Right lobe of liver (tissue), 6 donors: ENCODE measurements around the gene MFAP5. TPM values are rescaled to one million over a fixed set of nuclear protein-coding genes. Genes with fewer than 3 reads are reported as not detected.

ENCODE experiments used
- ATAC-seq, 4 donors: fragments of 200-7000 bp; cut with Tn5 transposase; one replicate each; pipeline ENCODE4 v1.9.1; 2020; ENCODE audit warnings: mild to moderate bottlenecking in 4 of 4, moderate library complexity in 4 of 4
- DNase-seq, 3 donors: peaks; one replicate each; pipeline ENCODE4 v3.0.0-alpha.2; 2020
- H3K27ac ChIP-seq, 3 donors: fragments of 200-600 bp; one replicate each; pipeline ENCODE4 v1.8.0; 2022
- H3K27me3 ChIP-seq, 2 donors: fragments of 200-600 bp; one replicate each; pipeline ENCODE4 v1.8.0; 2022
- H3K36me3 ChIP-seq, 4 donors: fragments of 200-600 bp; sonication (generic) in 1 of 4; one replicate each; pipeline versions ENCODE4 v1.5.1 to v1.8.0; 2017 to 2022; ENCODE audit warnings: control low read depth in 1 of 4
- H3K4me1 ChIP-seq, 4 donors: fragments of 200-600 bp; sonication (generic) in 1 of 4; one replicate each; pipeline versions ENCODE4 v1.5.1 to v1.8.0; 2017 to 2022; ENCODE audit warnings: control low read depth in 1 of 4
- H3K4me3 ChIP-seq, 3 donors: fragments of 200-600 bp; one replicate each; pipeline ENCODE4 v1.8.0; 2022
- H3K9me3 ChIP-seq, 4 donors: fragments of 200-600 bp; sonication (generic) in 1 of 4; one replicate each; pipeline versions ENCODE4 v1.5.1 to v1.8.0; 2017 to 2022; ENCODE audit warnings: control low read depth in 1 of 4
- POLR2A ChIP-seq: fragments of 450-650 bp; IDR thresholded peaks from one replicate; pipeline ENCODE4 v1.6.1; 2017; ENCODE audit warnings: antibody characterized with exemption, mild to moderate bottlenecking
- WGBS: methylation state at CpG from one replicate; pipeline ENCODE4 v1.1.6; 2018; ENCODE audit warnings: low coverage, low lambda C conversion rate; ENCODE audit not compliant: insufficient coverage; ENCODE audit errors: missing lambda C conversion rate; 5-methylcytosine and 5-hydroxymethylcytosine counted together
- intact Hi-C, 2 donors: fragments of 100-400 bp; cut with DNase I; formaldehyde crosslinking; loops; one replicate each; pipeline versions ENCODE4 v1.11.2 to v1.14.1; 2022
- total RNA-seq, 6 experiments: library from RNA; depleted of rRNA in 2 of 6; stranded (reverse); fragments of >200 nt in 2 of 6; fragmentation: NEBNext Ultra II Directional in 3 of 6; extraction: Animal tissue kit (Norgen Biotek cat#: 25700) in 3 of 6; gene quantifications; one replicate each; pipeline versions ENCODE4 v1.1.0 to v1.2.4, GENCODE V29; 2016 to 2023
- TF ChIP-seq, protein P1 (sequence below), 4 donors: fragments of 200-600 bp in 3 of 4; fragments of 450-650 bp in 1 of 4; IDR thresholded peaks; one replicate each; pipeline versions ENCODE4 v1.5.1 to v1.8.0; 2016 to 2022; ENCODE audit warnings: antibody characterized with exemption in 4 of 4, mild to moderate bottlenecking in 2 of 4
- donor health status: DM: no; HTN: yes; CAD: no.
- donor health status: DM: no; HTN: no; CAD: no.
- donor health status: DM: no; HTN: no; CAD: no.
- donor health status: DM: no; HTN: yes; CAD: no.
- donor health status: DM: no; HTN: yes; CAD: no.

Gene MFAP5
- total RNA-seq, 6 experiments from 2014 or later = 0.12 to 0.39 TPM; not detected in 4

- 39% methylated on average over 5 of the region's 5 CpGs for WGBS
- peak in 1 of 4 donors; percentile 13 for ATAC-seq
- no peak overlapping the region for H3K27ac ChIP-seq
These were observed 18.0 kb downstream of the MFAP5 start for GRCh38 chr12:8644345-8645248.

DNA sequence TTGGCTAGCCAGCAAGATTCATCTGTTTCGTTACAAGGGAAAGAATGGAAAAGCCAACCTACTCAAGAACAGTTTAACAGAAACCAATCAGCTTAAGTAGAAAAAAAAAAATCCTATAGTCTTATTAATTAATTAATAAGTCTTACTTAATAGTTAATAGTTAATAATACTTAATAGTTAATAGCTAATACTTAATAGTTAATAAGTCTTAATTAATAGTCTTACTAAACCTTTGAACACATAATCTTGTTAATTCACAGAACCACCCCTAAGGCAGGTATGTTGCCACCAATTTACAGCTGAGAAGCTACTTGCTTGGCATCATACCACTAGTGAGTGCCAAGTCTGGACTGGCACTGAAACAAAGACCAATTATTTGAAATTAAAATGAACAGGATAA, 19.9 kb downstream of the MFAP5 start:
- DNase-seq = no peak
- intact Hi-C loops = no loop called here
- Histone ChIP-seq H3K27ac (no peak overlapping the region), H3K4me3 (no peak overlapping the region), H3K9me3 (no peaks in the 10 kb centered on the region), H3K4me1 (no peaks in the 10 kb centered on the region), H3K27me3 (no peaks in the 10 kb centered on the region), H3K36me3 (no peaks in the 10 kb centered on the region)
- ATAC-seq = no peak
- TF ChIP-seq, protein P1, sequence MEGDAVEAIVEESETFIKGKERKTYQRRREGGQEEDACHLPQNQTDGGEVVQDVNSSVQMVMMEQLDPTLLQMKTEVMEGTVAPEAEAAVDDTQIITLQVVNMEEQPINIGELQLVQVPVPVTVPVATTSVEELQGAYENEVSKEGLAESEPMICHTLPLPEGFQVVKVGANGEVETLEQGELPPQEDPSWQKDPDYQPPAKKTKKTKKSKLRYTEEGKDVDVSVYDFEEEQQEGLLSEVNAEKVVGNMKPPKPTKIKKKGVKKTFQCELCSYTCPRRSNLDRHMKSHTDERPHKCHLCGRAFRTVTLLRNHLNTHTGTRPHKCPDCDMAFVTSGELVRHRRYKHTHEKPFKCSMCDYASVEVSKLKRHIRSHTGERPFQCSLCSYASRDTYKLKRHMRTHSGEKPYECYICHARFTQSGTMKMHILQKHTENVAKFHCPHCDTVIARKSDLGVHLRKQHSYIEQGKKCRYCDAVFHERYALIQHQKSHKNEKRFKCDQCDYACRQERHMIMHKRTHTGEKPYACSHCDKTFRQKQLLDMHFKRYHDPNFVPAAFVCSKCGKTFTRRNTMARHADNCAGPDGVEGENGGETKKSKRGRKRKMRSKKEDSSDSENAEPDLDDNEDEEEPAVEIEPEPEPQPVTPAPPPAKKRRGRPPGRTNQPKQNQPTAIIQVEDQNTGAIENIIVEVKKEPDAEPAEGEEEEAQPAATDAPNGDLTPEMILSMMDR (IDR thresholded peaks at IDR 0.05) = no peak
- TF ChIP-seq POLR2A = no peak
- 89% methylated on average over 1 of the region's 1 CpG for WGBS

More at GRCh38 chr12:8644345-8645248, 18.0 kb downstream of the MFAP5 start:
- Histone ChIP-seq H3K9me3 (no peaks in the 10 kb centered on the region), H3K36me3 (no peaks in the 10 kb centered on the region), H3K4me1 (no peaks in the 10 kb centered on the region), H3K4me3 (no peak overlapping the region), H3K27me3 (no peaks in the 10 kb centered on the region)
- intact Hi-C loops = no loop called here
- no peak for DNase-seq
- TF ChIP-seq, protein P1 (IDR thresholded peaks at IDR 0.05) = no peak
- TF ChIP-seq POLR2A = no peak

DNA sequence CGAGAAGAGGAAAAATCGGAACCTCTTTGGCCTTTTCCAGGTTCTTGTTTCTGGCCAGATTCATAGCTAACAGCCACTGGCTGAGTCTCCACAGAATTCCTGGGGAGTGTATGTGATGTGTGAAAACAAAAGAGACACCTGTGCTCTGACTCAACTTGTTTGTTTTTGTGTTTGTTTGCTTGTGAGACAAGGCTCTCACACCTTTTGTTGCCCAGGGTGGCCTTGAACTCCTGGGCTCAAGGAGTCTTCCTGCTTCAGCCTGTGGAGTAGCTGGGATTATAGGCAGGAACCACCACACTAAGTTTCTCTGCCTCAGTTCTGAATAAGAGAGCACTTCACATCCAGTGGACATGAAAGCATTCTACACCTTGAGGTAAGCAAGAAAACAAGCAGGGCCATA, 22.7 kb downstream of the MFAP5 start:
- intact Hi-C loops = no loop called here
- Histone ChIP-seq H3K4me1 (no peaks in the 10 kb centered on the region), H3K27me3 (no peaks in the 10 kb centered on the region), H3K36me3 (no peaks in the 10 kb centered on the region), H3K4me3 (no peak overlapping the region), H3K27ac (no peak overlapping the region), H3K9me3 (no peaks in the 10 kb centered on the region)
- DNase-seq (no peak), ATAC-seq (no peak)
- WGBS = 42% methylated on average over 2 of the region's 2 CpGs
- TF ChIP-seq, protein P1 (IDR thresholded peaks at IDR 0.05) = no peak
- TF ChIP-seq POLR2A = no peak

GRCh38 chr12:8638951-8639350, 23.7 kb downstream of the MFAP5 start:
- TF ChIP-seq, protein P1 (IDR thresholded peaks at IDR 0.05) = no peak

More at GRCh38 chr12:8638951-8639350, 23.7 kb downstream of the MFAP5 start:
- H3K4me1 ChIP-seq = no peaks in the 10 kb centered on the region
- ATAC-seq (no peak), DNase-seq (no peak)
- H3K27ac ChIP-seq = no peak overlapping the region
- intact Hi-C loops = no loop called here
- H3K27me3 ChIP-seq = no peaks in the 10 kb centered on the region
- WGBS = 60% methylated on average over 4 of the region's 4 CpGs
- H3K9me3 ChIP-seq = no peaks in the 10 kb centered on the region
- H3K4me3 ChIP-seq = no peak overlapping the region
- H3K36me3 ChIP-seq = no peaks in the 10 kb centered on the region
